Aorta (tissue), 5 donors: ENCODE data around the gene TINCR. TPM values are rescaled to one million over a fixed set of nuclear protein-coding genes. Genes with fewer than 3 reads are reported as not detected.
A peak's percentile ranks its signal among the peaks of the same experiment; 100 is the strongest.

Source experiments
- ATAC-seq: fragments of 200-7000 bp; cut with Tn5 transposase; one replicate; pipeline ENCODE4 v1.9.1; 2022; ENCODE audit warnings: moderate library complexity; ENCODE audit not compliant: low FRiP score
- DNase-seq, 2 donors: peaks; one replicate each; pipeline ENCODE4 v3.0.0-alpha.2; 2020
- H3K27ac ChIP-seq, 2 donors: one replicate each; pipeline ENCODE4 v1.5.1; 2013; ENCODE audit warnings: low read length in 2 of 2, mild to moderate bottlenecking in 2 of 2, moderate library complexity in 2 of 2, control low read depth in 1 of 2, inconsistent platforms in 1 of 2, low read depth in 1 of 2
- H3K27me3 ChIP-seq, 2 donors: one replicate each; pipeline ENCODE4 v1.6.1; 2013; ENCODE audit warnings: control low read depth in 1 of 2, low read length in 1 of 2, mild to moderate bottlenecking in 1 of 2, moderate library complexity in 1 of 2; ENCODE audit not compliant: insufficient read depth in 2 of 2, control insufficient read depth in 1 of 2
- H3K36me3 ChIP-seq, 2 donors: one replicate each; pipeline ENCODE4 v1.6.1; 2013; ENCODE audit warnings: control low read depth in 1 of 2, low read length in 1 of 2, mild to moderate bottlenecking in 1 of 2; ENCODE audit not compliant: insufficient read depth in 2 of 2, control insufficient read depth in 1 of 2
- H3K4me1 ChIP-seq, 2 donors: one replicate each; pipeline ENCODE4 v1.6.1; 2013; ENCODE audit warnings: low read length in 2 of 2, control low read depth in 1 of 2, mild to moderate bottlenecking in 1 of 2, moderate library complexity in 1 of 2; ENCODE audit not compliant: insufficient read depth in 2 of 2, control insufficient read depth in 1 of 2
- H3K4me3 ChIP-seq, 2 donors: one replicate each; pipeline ENCODE4 v1.5.1; 2013; ENCODE audit warnings: low read length in 2 of 2, control low read depth in 1 of 2, mild to moderate bottlenecking in 1 of 2
- H3K9me3 ChIP-seq: one replicate; pipeline ENCODE4 v1.6.1; 2013; ENCODE audit warnings: mild to moderate bottlenecking, low read length; ENCODE audit not compliant: control insufficient read depth
- whole genome bisulfite sequencing, 2 donors: extraction: QIAGEN DNeasy Blood & Tissue Kit; methylation state at CpG; one replicate each; pipeline ENCODE4 v1.1.7; 2013; 5-methylcytosine and 5-hydroxymethylcytosine counted together
- intact Hi-C, 2 donors: fragments of 100-400 bp; cut with DNase I; formaldehyde crosslinking; loops; one replicate each; pipeline versions ENCODE4 v1.14.2 to v1.15.0; 2022
- polyA plus RNA-seq, 2 donors: library from polyadenylated mRNA; stranded (reverse); fragments of 200-250 nt; gene quantifications; one replicate each; pipeline ENCODE4 v1.2.3, GENCODE V29; 2013
- total RNA-seq, 2 donors: library from RNA; stranded (reverse); fragmentation: NEBNext Ultra II Directional; extraction: Animal tissue kit (Norgen Biotek cat#: 25700); gene quantifications; one replicate each; pipeline ENCODE4 v1.2.1, GENCODE V29; 2021
- donor health status: healthy with polysubstance abuse.
- donor health status: Bipolar disorder and iron deficiency.
- donor health status: DM: no; HTN: no; CAD: no.
- donor health status: DM: no; HTN: no; CAD: no.
- donor health status: DM: yes; HTN: yes; CAD: no.

Gene TINCR
- total and polyA plus RNA-seq, 4 donors = 0.50 to 1.1 (median 1.0) TPM

GRCh38 chr19:5607318-5608275 lies 39.8 kb upstream of the TINCR start:
- intact Hi-C loops = no loop called here
- Histone ChIP-seq H3K4me3 (no peak overlapping the region), H3K27ac (no peak overlapping the region), H3K27me3 (no peaks in the 10 kb centered on the region), H3K9me3 (no peaks in the 10 kb centered on the region), H3K36me3 (peaks cover 7 to 8% of the 10 kb centered on the region in 2 donors), H3K4me1 (no peaks in the 10 kb centered on the region)
- DNase-seq (peak; percentile 14 to 32), ATAC-seq (no peak)
- WGBS, 2 donors = 90% methylated on average over 16 of the region's 16 CpGs

- no peak overlapping the region for H3K4me3 ChIP-seq
- no peaks in the 10 kb centered on the region for H3K27me3 ChIP-seq
- WGBS, 2 donors = 86 to 91% methylated on average over 3 of the region's 3 CpGs
- no peak overlapping the region for H3K27ac ChIP-seq
- H3K9me3 ChIP-seq = no peaks in the 10 kb centered on the region
- peaks cover 7 to 11% of the 10 kb centered on the region in 2 donors for H3K36me3 ChIP-seq
- DNase-seq (no peak), ATAC-seq (no peak)
- H3K4me1 ChIP-seq = no peaks in the 10 kb centered on the region
- intact Hi-C loops = no loop called here
These were observed 37.6 kb upstream of the TINCR start for GRCh38 chr19:5605362-5605761.

- no peak for ATAC-seq
- no peak overlapping the region for H3K4me3 ChIP-seq
- no peak overlapping the region for H3K27ac ChIP-seq
- no peaks in the 10 kb centered on the region for H3K9me3 ChIP-seq
- H3K36me3 ChIP-seq = peaks cover 7 to 17% of the 10 kb centered on the region in 2 donors
- 78 to 80% methylated on average over 5 of the region's 5 CpGs for WGBS, 2 donors
- intact Hi-C loops = no loop called here
- peak in 1 of 2 donors; percentile 11 for DNase-seq
- H3K27me3 ChIP-seq = no peaks in the 10 kb centered on the region
- H3K4me1 ChIP-seq = no peaks in the 10 kb centered on the region
These were observed 35.9 kb upstream of the TINCR start for GRCh38 chr19:5603626-5604025.

GRCh38 chr19:5600797-5601196 lies 33.0 kb upstream of the TINCR start:
- Histone ChIP-seq H3K27me3 (no peaks in the 10 kb centered on the region), H3K4me3 (no peak overlapping the region), H3K36me3 (peaks cover 6 to 21% of the 10 kb centered on the region in 2 donors), H3K9me3 (no peaks in the 10 kb centered on the region), H3K4me1 (no peaks in the 10 kb centered on the region), H3K27ac (no peak overlapping the region)
- intact Hi-C loops = no loop called here
- WGBS, 2 donors = 61 to 73% methylated on average over 8 of the region's 8 CpGs
- peak in 1 of 2 donors; percentile 39 for DNase-seq
- ATAC-seq = no peak

GRCh38 chr19:5595745-5596144 lies 28.0 kb upstream of the TINCR start:
- WGBS, 2 donors = 81 to 88% methylated on average over 9 of the region's 9 CpGs

GRCh38 chr19:5595129-5595528 lies 27.4 kb upstream of the TINCR start:
- no peak overlapping the region for H3K27ac ChIP-seq
- ATAC-seq (no peak), DNase-seq (peak in 1 of 2 donors; percentile 43)
- WGBS, 2 donors = 94 to 98% methylated on average over 18 of the region's 18 CpGs
- intact Hi-C loops = no loop called here
- no peaks in the 10 kb centered on the region for H3K9me3 ChIP-seq
- no peak overlapping the region for H3K4me3 ChIP-seq
- peaks cover 4 to 25% of the 10 kb centered on the region in 2 donors for H3K36me3 ChIP-seq
- no peaks in the 10 kb centered on the region for H3K4me1 ChIP-seq
- H3K27me3 ChIP-seq = no peaks in the 10 kb centered on the region

More at GRCh38 chr19:5595745-5596144, 28.0 kb upstream of the TINCR start:
- DNase-seq (peak in 1 of 2 donors; percentile 14), ATAC-seq (no peak)
- intact Hi-C loops = no loop called here
- Histone ChIP-seq H3K27me3 (no peaks in the 10 kb centered on the region), H3K9me3 (no peaks in the 10 kb centered on the region), H3K36me3 (peaks cover 4 to 28% of the 10 kb centered on the region in 2 donors), H3K4me1 (no peaks in the 10 kb centered on the region), H3K27ac (no peak overlapping the region), H3K4me3 (no peak overlapping the region)

- no peak overlapping the region for H3K27ac ChIP-seq
- no peaks in the 10 kb centered on the region for H3K4me1 ChIP-seq
- WGBS, 2 donors = 89% methylated on average over 7 of the region's 7 CpGs
- H3K4me3 ChIP-seq = no peak overlapping the region
- H3K9me3 ChIP-seq = no peaks in the 10 kb centered on the region
- intact Hi-C loops = no loop called here
- ATAC-seq (no peak), DNase-seq (peak in 1 of 2 donors; percentile 29)
- no peaks in the 10 kb centered on the region for H3K27me3 ChIP-seq
- H3K36me3 ChIP-seq = peaks cover 4 to 25% of the 10 kb centered on the region in 2 donors
These were observed 26.8 kb upstream of the TINCR start for GRCh38 chr19:5594521-5594950.

- H3K4me3 ChIP-seq = no peak overlapping the region
- 91 to 92% methylated on average over 67 of the region's 67 CpGs for WGBS, 2 donors
- H3K9me3 ChIP-seq = no peaks in the 10 kb centered on the region
- H3K36me3 ChIP-seq = peaks cover 4 to 19% of the 10 kb centered on the region in 2 donors
- DNase-seq (peak; percentile 13 to 48), ATAC-seq (peak; percentile 30)
- intact Hi-C loops = no loop called here
- H3K27ac ChIP-seq = no peak overlapping the region
- no peaks in the 10 kb centered on the region for H3K4me1 ChIP-seq
- H3K27me3 ChIP-seq = no peaks in the 10 kb centered on the region
These were observed 25.8 kb upstream of the TINCR start for GRCh38 chr19:5593343-5594255.
